ENCODE results near the gene TNIK. TPM values are rescaled to one million over a fixed set of nuclear protein-coding genes. Genes with fewer than 3 reads are reported as not detected.
"Not testable (repeated sequence)": the region's sequence is repeated elsewhere in the genome, so short reads cannot be mapped to it uniquely, and the experiment has no call there.

Gene TNIK
- total RNA-seq, 1 donor from 2014 or later, result 1.1 TPM

GRCh38 chr3:171311784-171312183 lies 148.4 kb downstream of the TNIK start:
- DNase-seq (ENCODE audit: low read depth), result no peak
- Histone ChIP-seq H3K36me3 (ENCODE audit: control insufficient read depth, insufficient read depth, low read length) (no peaks in the 10 kb centered on the region), H3K4me3 (ENCODE audit: low read depth, low read length) (no peak overlapping the region), H3K27me3 (ENCODE audit: control insufficient read depth, insufficient read depth, low read length) (no peaks in the 10 kb centered on the region)
- FAIRE-seq, result no peak
- no peak for TF ChIP-seq CTCF (IDR thresholded peaks at IDR 0.05; ENCODE audit: insufficient read depth, low read length, severe bottlenecking)

DNA sequence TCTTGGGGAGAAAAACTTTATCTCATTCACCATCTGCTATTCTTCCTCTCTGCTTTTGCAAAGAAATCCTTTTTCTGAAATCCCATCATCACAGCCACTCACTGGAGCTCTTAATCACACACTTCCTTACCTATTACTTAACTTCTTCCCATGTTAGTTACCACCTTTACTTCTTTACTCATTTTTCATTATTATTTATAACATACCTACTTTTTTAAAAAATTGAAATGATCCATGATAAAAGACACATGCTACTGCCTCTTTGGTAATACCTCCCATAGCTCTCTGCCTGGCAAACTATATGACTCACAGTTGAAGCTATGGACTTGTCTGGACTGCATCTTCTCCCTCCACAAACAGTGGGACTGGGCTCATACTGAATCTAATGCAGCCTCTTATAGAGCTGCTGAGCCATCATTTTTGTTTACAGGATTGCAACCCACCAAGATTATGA lies 150.3 kb downstream of the TNIK start:
- DNase-seq (ENCODE audit: low read depth), result peak; percentile 84
- no peak for TF ChIP-seq CTCF (IDR thresholded peaks at IDR 0.05; ENCODE audit: insufficient read depth, low read length, severe bottlenecking)
- Histone ChIP-seq H3K36me3 (ENCODE audit: control insufficient read depth, insufficient read depth, low read length) (no peaks in the 10 kb centered on the region), H3K27me3 (ENCODE audit: control insufficient read depth, insufficient read depth, low read length) (no peaks in the 10 kb centered on the region), H3K4me3 (ENCODE audit: low read depth, low read length) (no peak overlapping the region)
- no peak for FAIRE-seq

GRCh38 chr3:171307988-171308387 lies 152.2 kb downstream of the TNIK start:
- H3K4me3 ChIP-seq (ENCODE audit: low read depth, low read length), result no peak overlapping the region
- FAIRE-seq (no peak), DNase-seq (ENCODE audit: low read depth) (no peak)
- H3K27me3 ChIP-seq (ENCODE audit: control insufficient read depth, insufficient read depth, low read length), result no peaks in the 10 kb centered on the region
- H3K36me3 ChIP-seq (ENCODE audit: control insufficient read depth, insufficient read depth, low read length), result no peaks in the 10 kb centered on the region
- no peak for TF ChIP-seq CTCF (IDR thresholded peaks at IDR 0.05; ENCODE audit: insufficient read depth, low read length, severe bottlenecking)

GRCh38 chr3:171307046-171307585 lies 153.1 kb downstream of the TNIK start:
- no peaks in the 10 kb centered on the region for H3K36me3 ChIP-seq (ENCODE audit: control insufficient read depth, insufficient read depth, low read length)
- no peak for TF ChIP-seq CTCF (IDR thresholded peaks at IDR 0.05; ENCODE audit: insufficient read depth, low read length, severe bottlenecking)
- no peak for DNase-seq (ENCODE audit: low read depth)
- no peak overlapping the region for H3K4me3 ChIP-seq (ENCODE audit: low read depth, low read length)
- no peak for FAIRE-seq
- no peaks in the 10 kb centered on the region for H3K27me3 ChIP-seq (ENCODE audit: control insufficient read depth, insufficient read depth, low read length)

DNA sequence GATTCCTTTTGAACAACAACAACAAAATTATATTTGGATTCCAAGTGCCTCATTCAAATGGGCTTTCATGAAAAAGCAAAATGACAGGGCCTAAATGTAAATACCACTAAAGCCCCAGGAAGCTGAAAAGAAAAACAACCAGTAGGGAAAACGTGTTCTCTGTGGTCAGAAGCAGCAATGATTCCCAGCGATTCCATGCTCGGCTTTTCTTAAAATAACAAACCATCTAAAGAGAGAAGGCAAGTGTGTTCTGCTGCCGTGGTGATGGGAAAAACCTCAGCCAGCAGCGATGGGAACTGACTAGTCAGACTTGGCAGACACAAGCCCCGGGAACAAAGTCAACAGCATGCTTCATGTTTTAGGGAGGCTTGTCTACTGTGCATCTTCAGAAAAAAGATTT lies 153.6 kb downstream of the TNIK start:
- no peak overlapping the region for H3K4me3 ChIP-seq (ENCODE audit: low read depth, low read length)

DNA sequence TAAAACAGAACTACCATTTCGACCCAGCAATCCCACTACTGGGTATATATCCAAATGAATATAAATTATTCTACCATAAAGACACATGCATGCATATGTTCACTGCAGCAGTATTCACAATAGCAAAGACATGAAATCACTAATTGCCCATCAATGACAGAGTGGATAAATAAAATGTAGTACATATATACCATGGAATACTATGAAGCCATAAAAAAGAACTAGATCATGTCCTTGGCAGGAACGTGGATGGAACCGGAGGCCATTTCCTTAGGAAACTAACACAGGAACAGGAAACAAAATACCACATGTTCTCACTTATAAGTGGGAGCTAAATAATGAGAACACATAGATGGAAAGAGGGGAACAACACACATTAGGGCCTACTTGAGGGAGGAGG lies 154.4 kb downstream of the TNIK start:
- FAIRE-seq; H3K36me3 ChIP-seq (ENCODE audit: control insufficient read depth, insufficient read depth, low read length); DNase-seq (ENCODE audit: low read depth); H3K27me3 ChIP-seq (ENCODE audit: control insufficient read depth, insufficient read depth, low read length); H3K4me3 ChIP-seq (ENCODE audit: low read depth, low read length): not testable (repeated sequence)

More for the DNA sequence above, 153.6 kb downstream of the TNIK start:
- H3K36me3 ChIP-seq (ENCODE audit: control insufficient read depth, insufficient read depth, low read length), result no peaks in the 10 kb centered on the region
- DNase-seq (ENCODE audit: low read depth) (peak; percentile 13), FAIRE-seq (no peak)
- no peak for TF ChIP-seq CTCF (IDR thresholded peaks at IDR 0.05; ENCODE audit: insufficient read depth, low read length, severe bottlenecking)
- no peaks in the 10 kb centered on the region for H3K27me3 ChIP-seq (ENCODE audit: control insufficient read depth, insufficient read depth, low read length)

DNA sequence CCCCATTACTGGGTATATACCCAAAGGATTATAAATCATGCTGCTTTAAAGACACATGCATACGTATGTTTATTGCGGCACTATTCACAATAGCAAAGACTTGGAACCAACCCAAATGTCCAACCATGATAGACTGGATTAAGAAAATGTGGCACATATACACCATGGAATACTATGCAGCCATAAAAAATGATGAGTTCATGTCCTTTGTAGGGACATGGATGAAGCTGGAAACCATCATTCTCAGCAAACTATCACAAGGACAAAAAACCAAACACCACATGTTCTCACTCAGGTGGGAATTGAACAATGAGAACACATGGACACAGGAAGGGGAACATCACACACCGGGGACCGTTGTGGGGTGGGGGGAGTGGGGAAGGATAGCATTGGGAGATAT lies 155.7 kb downstream of the TNIK start:
- FAIRE-seq; H3K4me3 ChIP-seq (ENCODE audit: low read depth, low read length); DNase-seq (ENCODE audit: low read depth); H3K36me3 ChIP-seq (ENCODE audit: control insufficient read depth, insufficient read depth, low read length); H3K27me3 ChIP-seq (ENCODE audit: control insufficient read depth, insufficient read depth, low read length): not testable (repeated sequence)

GRCh38 chr3:171304017-171304416 lies 156.2 kb downstream of the TNIK start:
- not testable (repeated sequence) for DNase-seq (ENCODE audit: low read depth); H3K27me3 ChIP-seq (ENCODE audit: control insufficient read depth, insufficient read depth, low read length); H3K4me3 ChIP-seq (ENCODE audit: low read depth, low read length); FAIRE-seq; H3K36me3 ChIP-seq (ENCODE audit: control insufficient read depth, insufficient read depth, low read length)
